SW480 (cell line): ENCODE results near the gene ABCC10.
"Not testable (repeated sequence)": the region's sequence is repeated elsewhere in the genome, so short reads cannot be mapped to it uniquely, and the experiment has no call there.

Source experiments
- DNase-seq: peaks from one replicate; pipeline ENCODE4 v3.0.0-alpha.2; 2016; ENCODE audit warnings: low spot score

Gene ABCC10

GRCh38 chr6:43408259-43408658 lies 19.1 kb upstream of the ABCC10 start:
- no peak for DNase-seq

- DNase-seq: not testable (repeated sequence)
Measured at GRCh38 chr6:43410776-43411175, 16.6 kb upstream of the ABCC10 start.

GRCh38 chr6:43412541-43412940 lies 14.8 kb upstream of the ABCC10 start:
- no peak for DNase-seq

GRCh38 chr6:43413002-43413401 lies 14.3 kb upstream of the ABCC10 start:
- DNase-seq: no peak

GRCh38 chr6:43415275-43415674 lies 12.1 kb upstream of the ABCC10 start:
- DNase-seq: not testable (repeated sequence)

GRCh38 chr6:43416935-43417334 lies 10.4 kb upstream of the ABCC10 start:
- no peak for DNase-seq

GRCh38 chr6:43420012-43420709 lies 7.2 kb upstream of the ABCC10 start:
- DNase-seq: no peak

- no peak for DNase-seq
Measured at GRCh38 chr6:43421831-43422230, 5.5 kb upstream of the ABCC10 start.

GRCh38 chr6:43425083-43425482 lies 2.3 kb upstream of the ABCC10 start:
- not testable (repeated sequence) for DNase-seq

- no peak for DNase-seq
Measured at GRCh38 chr6:43426928-43427405, 374 bp upstream of the ABCC10 start.

- DNase-seq: peak; percentile 32
Measured at GRCh38 chr6:43428112-43428570, 800 bp downstream of the ABCC10 start.

GRCh38 chr6:43428874-43429273 lies 1.5 kb downstream of the ABCC10 start:
- DNase-seq: no peak

- DNase-seq: no peak
Measured at GRCh38 chr6:43432009-43432945, 4.9 kb downstream of the ABCC10 start.

- DNase-seq: no peak
Measured at GRCh38 chr6:43433148-43433547, 5.8 kb downstream of the ABCC10 start.

- no peak for DNase-seq
Measured at GRCh38 chr6:43434001-43434840, 6.9 kb downstream of the ABCC10 start.

- no peak for DNase-seq
Measured at GRCh38 chr6:43434943-43435342, 7.6 kb downstream of the ABCC10 start.

- DNase-seq: peak; percentile 15
Measured at GRCh38 chr6:43435682-43436437, 8.5 kb downstream of the ABCC10 start.

- DNase-seq: peak; percentile 88
Measured at GRCh38 chr6:43436577-43437282, 9.4 kb downstream of the ABCC10 start.

- no peak for DNase-seq
Measured at GRCh38 chr6:43437700-43438099, 10.4 kb downstream of the ABCC10 start.

GRCh38 chr6:43442935-43443334 lies 15.6 kb downstream of the ABCC10 start:
- DNase-seq: no peak

GRCh38 chr6:43444036-43444435 lies 16.7 kb downstream of the ABCC10 start:
- DNase-seq: no peak
